Prostate gland (tissue), 2 donors: ENCODE results near the gene SPDEF. TPM values are rescaled to one million over a fixed set of nuclear protein-coding genes. Genes with fewer than 3 reads are reported as not detected.

Experiments used
- DNase-seq: peaks from one replicate; pipeline ENCODE4 v3.0.0-alpha.2; 2019; ENCODE audit warnings: low spot score
- H3K27ac ChIP-seq, 2 donors: fragments of 200-600 bp; sonication (generic); 2 replicates each; pipeline ENCODE4 v1.5.1; 2017 to 2019
- H3K27me3 ChIP-seq: fragments of 200-600 bp; sonication (generic); replicated peaks from 2 replicates; pipeline ENCODE4 v1.5.1; 2019; ENCODE audit not compliant: insufficient read depth
- H3K36me3 ChIP-seq, 2 donors: fragments of 200-600 bp; sonication (generic); 1 replicate in 1 of 2; 2 replicates in 1 of 2; pipeline versions ENCODE4 v1.5.1 to v1.8.1; 2017 to 2019
- H3K4me1 ChIP-seq: fragments of 200-600 bp; sonication (generic); replicated peaks from 2 replicates; pipeline ENCODE4 v1.5.1; 2019
- H3K4me3 ChIP-seq, 2 donors: fragments of 200-600 bp; sonication (generic); 2 replicates each; pipeline ENCODE4 v1.5.1; 2017 to 2019
- H3K9me3 ChIP-seq: fragments of 200-600 bp; sonication (generic); 2 replicates; pipeline ENCODE4 v1.5.1; 2017
- CTCF ChIP-seq, 4 experiments: fragments of 200-600 bp in 2 of 4; fragments of 450-650 bp in 2 of 4; sonication (generic) in 2 of 4; IDR thresholded peaks; 1 replicate in 3 of 4; 2 replicates in 1 of 4; pipeline ENCODE4 v1.5.1; 2016 to 2019; ENCODE audit warnings: antibody characterized with exemption in 4 of 4, mild to moderate bottlenecking in 2 of 4, moderate library complexity in 2 of 4
- POLR2A ChIP-seq: fragments of 450-650 bp; IDR thresholded peaks from one replicate; pipeline ENCODE4 v1.6.1; 2016; ENCODE audit warnings: antibody characterized with exemption, mild to moderate bottlenecking
- POLR2AphosphoS5 ChIP-seq: sonication (generic); formaldehyde crosslinking; IDR thresholded peaks from one replicate; pipeline ENCODE4 v1.6.1; 2017; ENCODE audit warnings: antibody characterized with exemption
- WGBS: methylation state at CpG from one replicate; pipeline ENCODE4 v1.1.5; 2018; 5-methylcytosine and 5-hydroxymethylcytosine counted together
- intact Hi-C: fragments of 100-400 bp; cut with DNase I; formaldehyde crosslinking; loops from one replicate; pipeline ENCODE4 v1.14.2; 2022
- total RNA-seq, 2 donors: library from RNA; depleted of rRNA; stranded (reverse); fragments of >200 nt; gene quantifications; one replicate each; pipeline ENCODE4 v1.1.0, GENCODE V29; 2016

The SPDEF gene
- total RNA-seq, 2 donors from 2014 or later, result 165 to 738 TPM

GRCh38 chr6:34511915-34512737 lies 44.0 kb downstream of the SPDEF start:
- intact Hi-C loops, result no loop called here
- H3K27me3 ChIP-seq, result no peaks in the 10 kb centered on the region
- no peaks in the 10 kb centered on the region for H3K9me3 ChIP-seq
- no peaks in the 10 kb centered on the region for H3K36me3 ChIP-seq
- WGBS, result 82% methylated on average over 11 of the region's 12 CpGs
- H3K27ac ChIP-seq, result no peak overlapping the region
- no peak overlapping the region for H3K4me3 ChIP-seq
- TF ChIP-seq POLR2A, result no peak
- no peak for TF ChIP-seq CTCF (IDR thresholded peaks at IDR 0.05)
- no peak for TF ChIP-seq POLR2AphosphoS5
- no peaks in the 10 kb centered on the region for H3K4me1 ChIP-seq
- no peak for DNase-seq

DNA sequence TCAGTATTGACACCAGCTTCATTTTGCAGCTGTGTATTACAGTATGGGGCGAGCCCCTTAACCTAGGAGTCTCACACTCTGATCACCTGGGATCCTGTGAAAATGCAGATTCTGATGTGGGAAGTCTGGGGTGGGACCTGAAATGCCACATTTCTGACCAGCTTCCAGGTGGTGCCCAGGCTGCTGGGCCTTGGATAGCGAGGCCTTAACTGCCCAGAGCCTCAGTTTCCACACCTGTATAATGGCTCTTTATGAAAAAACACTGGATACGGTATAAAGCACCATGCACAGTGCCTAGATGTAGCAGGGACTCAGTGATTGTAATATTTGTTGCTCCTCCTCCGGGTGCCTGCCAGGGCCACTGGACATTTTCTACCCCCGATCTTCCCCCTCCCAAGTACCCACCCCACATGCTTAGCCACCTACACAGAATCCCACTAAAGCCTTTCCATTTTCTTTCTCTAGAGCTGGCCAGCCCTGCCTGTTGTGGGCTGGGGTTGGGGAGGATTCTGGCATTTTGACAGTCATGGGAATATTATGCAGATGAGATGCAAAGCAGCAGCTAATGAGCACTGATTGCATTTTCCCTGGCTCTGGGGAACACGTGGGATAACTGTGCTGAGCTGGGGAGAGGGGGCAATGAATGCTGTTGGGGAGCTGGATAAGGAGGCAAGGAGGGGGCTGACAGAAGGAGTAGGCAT lies 44.8 kb downstream of the SPDEF start:
- no peak for TF ChIP-seq CTCF (IDR thresholded peaks at IDR 0.05)
- TF ChIP-seq POLR2A, result no peak
- no peak for TF ChIP-seq POLR2AphosphoS5
- no peak for DNase-seq

DNA sequence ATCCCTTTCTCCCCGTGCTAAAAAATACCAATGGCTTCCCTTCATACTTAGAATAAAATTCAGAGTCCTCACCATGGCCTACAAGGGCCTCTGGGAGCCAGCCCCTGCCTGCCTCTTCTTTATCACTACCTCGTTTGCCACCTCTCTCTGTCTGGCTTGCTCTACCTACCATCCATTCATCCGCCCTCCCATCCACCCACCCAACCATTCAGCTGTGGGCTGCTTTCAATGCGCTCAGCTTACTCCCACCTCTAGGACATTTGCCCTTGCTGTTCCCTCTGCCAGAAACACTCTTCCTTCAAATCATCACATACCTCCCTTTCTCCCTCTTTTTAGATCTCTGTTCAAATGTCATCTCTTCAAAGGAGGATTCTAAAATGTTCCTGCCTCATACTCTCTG lies 45.8 kb downstream of the SPDEF start:
- H3K27me3 ChIP-seq, result no peaks in the 10 kb centered on the region
- intact Hi-C loops, result no loop called here
- H3K4me1 ChIP-seq, result no peaks in the 10 kb centered on the region
- H3K36me3 ChIP-seq, result no peaks in the 10 kb centered on the region
- no peak overlapping the region for H3K4me3 ChIP-seq
- no peaks in the 10 kb centered on the region for H3K9me3 ChIP-seq
- H3K27ac ChIP-seq, result no peak overlapping the region
- no peak for DNase-seq
- 89% methylated on average over 4 of the region's 4 CpGs for WGBS
- no peak for TF ChIP-seq POLR2A
- no peak for TF ChIP-seq CTCF (IDR thresholded peaks at IDR 0.05)
- TF ChIP-seq POLR2AphosphoS5, result no peak

More for the DNA sequence above, 44.8 kb downstream of the SPDEF start:
- H3K9me3 ChIP-seq, result no peaks in the 10 kb centered on the region
- no peaks in the 10 kb centered on the region for H3K36me3 ChIP-seq
- WGBS, result 77% methylated on average over 6 of the region's 6 CpGs
- no peaks in the 10 kb centered on the region for H3K27me3 ChIP-seq
- no peak overlapping the region for H3K4me3 ChIP-seq
- no peaks in the 10 kb centered on the region for H3K4me1 ChIP-seq
- intact Hi-C loops, result no loop called here
- no peak overlapping the region for H3K27ac ChIP-seq

DNA sequence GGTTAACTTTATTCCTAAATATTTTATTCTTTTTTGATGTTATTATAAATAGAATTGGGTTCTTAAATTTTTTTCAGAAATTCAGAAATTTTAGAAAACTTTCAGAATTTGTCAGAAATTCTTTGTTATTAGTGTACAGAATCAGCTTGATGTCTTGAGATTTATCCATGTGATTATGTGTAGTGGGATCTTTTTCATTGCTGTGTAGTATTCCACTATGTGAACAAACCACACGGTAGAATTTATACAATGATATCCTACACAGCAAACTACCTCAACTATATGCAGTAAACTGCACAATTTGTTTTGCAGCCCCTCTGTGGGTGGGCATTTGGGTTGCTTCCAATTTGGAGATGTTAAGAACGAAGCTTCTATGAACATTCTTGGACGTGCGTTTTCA lies 46.3 kb downstream of the SPDEF start:
- WGBS, result 82% methylated on average over 4 of the region's 4 CpGs
- Histone ChIP-seq H3K36me3 (no peaks in the 10 kb centered on the region), H3K27me3 (no peaks in the 10 kb centered on the region), H3K9me3 (no peaks in the 10 kb centered on the region), H3K27ac (no peak overlapping the region), H3K4me3 (no peak overlapping the region), H3K4me1 (no peaks in the 10 kb centered on the region)
- DNase-seq, result no peak
- intact Hi-C loops, result no loop called here
- TF ChIP-seq POLR2AphosphoS5, result no peak
- TF ChIP-seq CTCF (IDR thresholded peaks at IDR 0.05), result no peak
- no peak for TF ChIP-seq POLR2A
